GM21447 (cell line): Measurements from ENCODE around the gene OR10A7.
"Not testable (repeated sequence)": the region's sequence is repeated elsewhere in the genome, so short reads cannot be mapped to it uniquely, and the experiment has no call there.

ENCODE experiments used
- ATAC-seq: cut with Tn5 transposase; IDR thresholded peaks from one replicate; pipeline ENCODE4 v1.9.1; 2021; ENCODE audit not compliant: unreplicated experiment

OR10A7 gene

DNA sequence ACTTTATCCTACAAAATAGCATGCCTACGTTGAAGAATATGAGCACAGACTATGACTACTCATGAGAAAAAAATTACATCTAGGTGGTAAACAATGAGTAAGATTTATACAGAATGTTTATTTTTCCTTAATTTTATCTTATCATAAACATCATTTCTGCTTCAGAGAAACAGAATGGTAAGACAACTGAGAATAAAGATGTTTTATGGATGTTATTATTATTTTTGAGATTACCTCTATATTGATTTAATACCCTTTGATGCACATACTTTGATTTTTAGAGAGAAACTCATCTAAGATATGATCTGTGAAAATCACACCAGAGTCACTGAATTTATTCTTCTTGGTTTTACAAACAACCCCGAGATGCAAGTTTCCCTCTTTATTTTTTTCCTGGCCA is at the start of gene OR10A7:
Gene OR10A7 (plus strand): TSS at position 301 of the 400 bp plus-strand sequence. CDS start 0 bp downstream, at position 301.
- no peak for ATAC-seq

DNA sequence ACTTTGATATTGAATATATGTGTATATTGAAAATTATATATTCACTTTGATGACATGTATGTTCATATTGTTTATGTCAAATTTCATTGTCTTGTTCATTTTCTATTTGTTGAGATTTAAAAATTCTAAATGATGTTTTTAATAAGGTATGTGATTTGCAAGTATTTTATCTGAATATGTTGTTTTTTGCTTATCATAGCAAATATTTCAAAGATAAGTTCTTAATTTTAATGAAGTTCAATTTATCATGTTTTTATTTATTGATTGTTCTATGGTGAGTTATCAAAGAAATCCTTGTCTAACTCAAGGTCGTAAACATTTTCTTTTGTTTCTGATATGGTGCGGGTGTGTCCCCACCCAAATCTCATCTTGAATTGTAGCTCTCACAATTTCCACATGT is 49.4 kb upstream of the OR10A7 start:
- no peak for ATAC-seq

- not testable (repeated sequence) for ATAC-seq
Measured at GRCh38 chr12:55171846-55172245, 49.0 kb upstream of the OR10A7 start.

- no peak for ATAC-seq
Measured at GRCh38 chr12:55172686-55173085, 48.1 kb upstream of the OR10A7 start.

GRCh38 chr12:55173456-55173855 is 47.4 kb upstream of the OR10A7 start:
- no peak for ATAC-seq

DNA sequence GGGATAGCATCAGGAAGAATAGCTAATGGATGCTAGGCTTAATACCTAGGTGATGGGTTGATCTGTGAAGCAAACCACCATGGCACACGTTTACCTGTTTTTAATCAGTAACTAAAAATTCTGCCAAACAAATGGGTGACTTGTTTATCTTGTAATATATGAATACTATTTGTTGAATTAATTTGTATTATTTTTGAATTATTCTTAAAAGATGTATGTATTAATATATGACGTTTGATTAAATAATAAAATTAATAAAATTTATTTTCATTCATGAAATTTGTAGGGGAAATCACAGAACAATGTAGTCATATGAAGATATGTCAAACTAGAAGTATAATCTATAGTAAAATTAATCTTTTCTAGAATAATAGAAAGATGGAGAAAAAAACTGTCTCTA is 32.3 kb upstream of the OR10A7 start:
- no peak for ATAC-seq

DNA sequence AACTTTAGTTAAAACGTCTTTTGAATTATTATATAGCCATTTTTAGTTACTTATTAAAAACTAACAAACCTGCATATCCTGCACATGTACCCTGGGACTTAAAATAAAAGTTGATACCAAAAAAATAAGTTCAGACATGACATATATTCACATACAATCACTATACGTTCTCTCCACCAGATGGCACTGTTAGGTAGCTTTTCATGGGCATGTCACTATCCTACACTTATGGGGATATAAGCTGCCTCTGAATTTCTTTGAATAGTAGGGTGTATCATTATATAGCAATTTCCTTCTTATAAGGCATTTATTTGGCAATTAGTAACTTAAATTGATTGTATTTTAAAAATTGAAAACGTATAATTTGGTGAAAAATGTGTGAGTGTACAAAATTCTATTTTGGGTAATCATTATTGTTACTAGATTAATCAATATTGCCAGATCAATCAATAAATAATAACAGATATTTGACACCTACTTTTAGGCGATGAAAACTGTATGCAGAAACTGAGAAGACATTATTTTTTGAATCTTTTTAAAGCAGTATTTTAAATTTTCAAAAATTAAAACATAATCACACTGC is 31.8 kb upstream of the OR10A7 start:
- ATAC-seq = peak; percentile 76

DNA sequence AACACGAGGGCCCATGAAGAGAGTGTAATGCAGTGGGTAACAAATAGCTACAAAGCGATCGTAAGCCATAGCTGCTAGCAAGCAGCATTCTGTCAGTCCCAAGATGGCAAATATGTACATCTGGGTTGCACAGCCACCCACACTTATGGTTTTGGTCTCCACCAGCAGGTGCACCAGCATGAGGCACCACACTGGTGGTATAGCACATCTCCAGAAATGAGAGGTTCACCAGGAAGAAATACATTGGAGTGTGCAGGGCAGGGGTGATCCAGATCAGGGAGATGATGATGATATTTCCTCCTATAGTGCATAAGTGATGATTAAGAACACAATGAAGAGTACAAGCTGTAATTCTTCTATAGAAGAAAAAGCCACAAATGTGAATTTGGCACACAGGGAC is 26.4 kb upstream of the OR10A7 start:
- no peak for ATAC-seq

GRCh38 chr12:55226523-55226922 is 5.7 kb downstream of the OR10A7 start:
- ATAC-seq = no peak

GRCh38 chr12:55227643-55228042 is 6.8 kb downstream of the OR10A7 start:
- no peak for ATAC-seq

DNA sequence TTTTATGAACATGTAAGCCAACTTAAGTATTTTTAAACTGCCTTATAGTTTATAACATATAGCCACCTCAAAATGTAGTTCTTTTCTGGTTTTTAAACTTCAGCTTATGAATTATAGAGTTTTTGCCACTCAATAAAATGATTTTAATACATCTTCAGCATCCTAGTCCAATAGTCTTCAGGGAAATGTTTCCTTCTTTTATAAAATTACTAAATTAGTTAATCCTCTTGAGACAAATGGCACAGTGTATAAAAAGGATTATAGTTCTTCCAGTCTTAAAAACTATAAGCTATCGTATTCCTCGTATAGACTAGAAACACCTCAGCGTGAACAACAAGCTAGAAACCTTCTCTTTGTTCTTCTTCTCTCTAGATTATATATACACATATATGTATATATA is 23.5 kb downstream of the OR10A7 start, which contains the start of gene OR6C74:
Gene OR6C74 (plus strand): TSS at position 301 of the 400 bp plus-strand sequence. CDS start 2,679 bp downstream, outside the sequence.
- no peak for ATAC-seq

- no peak for ATAC-seq
Measured at GRCh38 chr12:55246159-55246558, 25.3 kb downstream of the OR10A7 start.

GRCh38 chr12:55250944-55251343 is 30.1 kb downstream of the OR10A7 start:
- no peak for ATAC-seq

- no peak for ATAC-seq
Measured at GRCh38 chr12:55253281-55253680, 32.5 kb downstream of the OR10A7 start.

GRCh38 chr12:55256831-55257230 is 36.0 kb downstream of the OR10A7 start:
- ATAC-seq = no peak

- ATAC-seq = no peak
Measured at GRCh38 chr12:55258303-55258702, 37.5 kb downstream of the OR10A7 start.
